ENCODE data around the gene TOR4A.

- no peak for TF ChIP-seq CTCF (conservative IDR thresholded peaks at IDR 0.05; ENCODE audit: low read depth, low read length)
- TF ChIP-seq EZH2 (IDR thresholded peaks at IDR 0.05; ENCODE audit: low read length, unreplicated experiment), result no peak
Measured at GRCh38 chr9:137306850-137307254, 29.3 kb downstream of the TOR4A start.
